GM12864 (cell line): Measurements from ENCODE around the gene NSG2.

Experiments used
- DNase-seq: peaks from one replicate; pipeline ENCODE4 v3.0.0-alpha.2; 2011; ENCODE audit warnings: low read depth
- H3K4me3 ChIP-seq: 2 replicates; pipeline ENCODE4 v1.5.1; 2011; ENCODE audit warnings: mild to moderate bottlenecking, low read depth, low read length, control low read depth
- CTCF ChIP-seq: IDR thresholded peaks from 2 replicates; pipeline ENCODE4 v1.5.1; 2011; ENCODE audit warnings: low read depth, mild to moderate bottlenecking, moderate library complexity, low read length, control low read depth, inconsistent platforms; ENCODE audit errors: missing control alignments

NSG2 gene

GRCh38 chr5:174045470-174046025 is at the start of gene NSG2:
Gene NSG2 (plus strand): TSS chr5:174045706. CDS start chr5:174046756, 1,050 bp downstream.
- TF ChIP-seq CTCF = peak; percentile 72
- DNase-seq = peak; percentile 49

GRCh38 chr5:173997331-173997730 is 48.2 kb upstream of the NSG2 start:
- H3K4me3 ChIP-seq = no peak overlapping the region
- no peak for DNase-seq

More at GRCh38 chr5:174045470-174046025, at the start of gene NSG2:
- H3K4me3 ChIP-seq = no peak within 1 kb of the TSS

GRCh38 chr5:173998531-173998930 is 47.0 kb upstream of the NSG2 start:
- no peak overlapping the region for H3K4me3 ChIP-seq
- DNase-seq = no peak
- no peak for TF ChIP-seq CTCF

More at GRCh38 chr5:173997331-173997730, 48.2 kb upstream of the NSG2 start:
- TF ChIP-seq CTCF = no peak

GRCh38 chr5:174000076-174000475 is 45.4 kb upstream of the NSG2 start:
- TF ChIP-seq CTCF = no peak
- no peak overlapping the region for H3K4me3 ChIP-seq
- no peak for DNase-seq

- TF ChIP-seq CTCF = no peak
- DNase-seq = no peak
These were observed 41.7 kb upstream of the NSG2 start for GRCh38 chr5:174003795-174004194.

GRCh38 chr5:174008922-174009321 is 36.6 kb upstream of the NSG2 start:
- no peak overlapping the region for H3K4me3 ChIP-seq
- TF ChIP-seq CTCF = no peak
- no peak for DNase-seq

More at GRCh38 chr5:174003795-174004194, 41.7 kb upstream of the NSG2 start:
- H3K4me3 ChIP-seq = no peak overlapping the region

- no peak for DNase-seq
- TF ChIP-seq CTCF = no peak
- no peak overlapping the region for H3K4me3 ChIP-seq
These were observed 35.1 kb upstream of the NSG2 start for GRCh38 chr5:174010365-174010764.
